HepG2 (cell line): ENCODE measurements around the gene C9orf50.

Experiments used
- EZH2 ChIP-seq: conservative IDR thresholded peaks from 2 replicates; pipeline ENCODE4 v1.6.1; 2012; ENCODE audit warnings: mild to moderate bottlenecking, low read depth, low read length, moderate library complexity
- IRF9 ChIP-seq: sonication (generic); formaldehyde crosslinking; IDR thresholded peaks from 2 replicates; pipeline ENCODE4 v1.8.0; 2022; ENCODE audit warnings: missing genetic modification reagents, mild to moderate bottlenecking, borderline replicate concordance
- PBX3 ChIP-seq: sonication (generic); formaldehyde crosslinking; IDR thresholded peaks from 2 replicates; pipeline ENCODE4 v1.8.1; 2023; ENCODE audit warnings: missing genetic modification reagents, inconsistent platforms, borderline replicate concordance
- POLR2A ChIP-seq, 2 experiments: IDR thresholded peaks; 2 replicates each; pipeline ENCODE4 v1.6.1; 2011; ENCODE audit warnings: low read depth in 2 of 2, low read length in 2 of 2, mild to moderate bottlenecking in 1 of 2, moderate library complexity in 1 of 2; ENCODE audit not compliant: insufficient read depth in 1 of 2
- RBAK ChIP-seq: sonication (generic); formaldehyde crosslinking; IDR thresholded peaks from 2 replicates; pipeline ENCODE4 v1.5.1; 2020; ENCODE audit warnings: mild to moderate bottlenecking, missing genetic modification reagents
- TAF1 ChIP-seq: sonication (generic); formaldehyde crosslinking; IDR thresholded peaks from 2 replicates; pipeline ENCODE4 v1.4.0; 2020; ENCODE audit warnings: missing genetic modification reagents
- TF ChIP-seq, protein P1 (sequence below): IDR thresholded peaks from 2 replicates; pipeline ENCODE4 v1.6.1; 2016; ENCODE audit warnings: missing compliant biosample characterization, missing genetic modification reagents, borderline replicate concordance

DNA sequence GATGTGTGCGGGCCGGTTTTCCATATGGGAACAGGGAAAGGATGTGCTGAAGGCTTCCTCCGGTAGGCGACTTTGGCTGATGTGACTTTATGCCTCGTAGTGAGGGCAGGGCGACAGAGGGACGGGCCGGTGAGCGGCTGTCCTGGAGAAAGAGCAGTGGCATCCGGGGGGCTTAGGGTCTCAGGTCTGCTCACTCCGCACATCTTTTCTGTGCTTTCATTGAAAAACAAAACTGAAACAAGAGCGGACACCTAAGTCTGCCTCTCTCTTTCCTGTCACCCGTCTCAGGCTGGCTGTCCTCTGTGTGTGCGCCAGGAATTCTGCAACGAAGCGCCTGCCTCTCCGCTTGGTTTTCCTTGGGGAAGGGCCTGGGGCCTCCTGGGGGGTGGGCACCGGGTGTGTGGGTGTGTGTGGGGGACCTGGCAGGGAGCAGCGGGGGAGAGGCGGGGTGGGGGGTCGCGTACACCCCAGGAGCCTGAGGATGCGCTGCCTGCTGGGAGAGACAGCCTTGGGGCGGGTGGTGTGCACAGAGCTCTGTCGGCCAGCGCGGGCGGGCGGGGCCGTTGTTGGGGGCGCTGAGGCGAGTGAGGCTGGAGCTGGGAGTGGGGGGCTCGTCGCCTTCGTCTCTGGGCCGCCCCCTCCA is 44.0 kb upstream of the C9orf50 start:
- TF ChIP-seq PBX3 (CRISPR knock-in tag) (no peak), POLR2A (IDR thresholded peaks at IDR 0.05; ENCODE audit: insufficient read depth in 1 of 2, low read depth in 2 of 2, low read length in 2 of 2) (no peak), RBAK (CRISPR knock-in tag) (no peak), EZH2 (peak; percentile 51; the same call in 1 of the 2 replicates), IRF9 (CRISPR knock-in tag) (no peak), TAF1 (no peak)
- TF ChIP-seq, protein P1, sequence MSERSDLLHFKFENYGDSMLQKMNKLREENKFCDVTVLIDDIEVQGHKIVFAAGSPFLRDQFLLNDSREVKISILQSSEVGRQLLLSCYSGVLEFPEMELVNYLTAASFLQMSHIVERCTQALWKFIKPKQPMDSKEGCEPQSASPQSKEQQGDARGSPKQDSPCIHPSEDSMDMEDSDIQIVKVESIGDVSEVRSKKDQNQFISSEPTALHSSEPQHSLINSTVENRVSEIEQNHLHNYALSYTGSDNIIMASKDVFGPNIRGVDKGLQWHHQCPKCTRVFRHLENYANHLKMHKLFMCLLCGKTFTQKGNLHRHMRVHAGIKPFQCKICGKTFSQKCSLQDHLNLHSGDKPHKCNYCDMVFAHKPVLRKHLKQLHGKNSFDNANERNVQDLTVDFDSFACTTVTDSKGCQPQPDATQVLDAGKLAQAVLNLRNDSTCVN (CRISPR knock-in tag) = no peak
